Neural cell (in vitro differentiated cells): ENCODE data around the gene TMEM117.
"Not testable (repeated sequence)": the region's sequence is repeated elsewhere in the genome, so short reads cannot be mapped to it uniquely, and the experiment has no call there.

Experiments
- POLR2AphosphoS5 ChIP-seq: IDR thresholded peaks from 2 replicates; pipeline ENCODE4 v1.6.1; 2012
- SMC3 ChIP-seq: fragments of 450-650 bp; conservative IDR thresholded peaks from 2 replicates; pipeline ENCODE4 v1.6.1; 2014; ENCODE audit warnings: antibody characterized with exemption, mild to moderate bottlenecking, moderate library complexity; ENCODE audit not compliant: poor library complexity
- TF ChIP-seq, protein P1 (sequence below): fragments of 450-650 bp; IDR thresholded peaks from 2 replicates; pipeline ENCODE4 v1.5.1; 2014; ENCODE audit warnings: antibody characterized with exemption, mild to moderate bottlenecking, moderate library complexity; ENCODE audit not compliant: poor library complexity, severe bottlenecking

DNA sequence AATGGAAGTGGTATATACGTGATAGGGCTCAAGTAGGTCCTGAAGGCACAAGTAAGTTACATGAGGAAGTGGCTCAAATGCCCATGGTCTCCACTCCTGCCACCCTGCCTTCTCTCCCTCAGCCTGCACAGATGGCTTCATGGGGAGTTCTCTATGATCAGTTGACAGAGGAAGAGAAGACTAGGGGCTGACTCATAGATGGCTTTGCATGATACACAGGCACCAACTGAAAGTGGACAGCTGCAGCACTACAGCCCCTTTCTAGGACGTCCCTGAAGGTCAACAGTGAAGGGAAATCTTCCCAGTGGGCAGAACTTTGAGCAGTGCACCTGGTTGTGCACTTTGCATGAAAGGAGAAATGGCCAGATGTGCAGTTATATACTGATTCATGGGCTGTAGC is 208.6 kb downstream of the TMEM117 start:
- TF ChIP-seq, protein P1, sequence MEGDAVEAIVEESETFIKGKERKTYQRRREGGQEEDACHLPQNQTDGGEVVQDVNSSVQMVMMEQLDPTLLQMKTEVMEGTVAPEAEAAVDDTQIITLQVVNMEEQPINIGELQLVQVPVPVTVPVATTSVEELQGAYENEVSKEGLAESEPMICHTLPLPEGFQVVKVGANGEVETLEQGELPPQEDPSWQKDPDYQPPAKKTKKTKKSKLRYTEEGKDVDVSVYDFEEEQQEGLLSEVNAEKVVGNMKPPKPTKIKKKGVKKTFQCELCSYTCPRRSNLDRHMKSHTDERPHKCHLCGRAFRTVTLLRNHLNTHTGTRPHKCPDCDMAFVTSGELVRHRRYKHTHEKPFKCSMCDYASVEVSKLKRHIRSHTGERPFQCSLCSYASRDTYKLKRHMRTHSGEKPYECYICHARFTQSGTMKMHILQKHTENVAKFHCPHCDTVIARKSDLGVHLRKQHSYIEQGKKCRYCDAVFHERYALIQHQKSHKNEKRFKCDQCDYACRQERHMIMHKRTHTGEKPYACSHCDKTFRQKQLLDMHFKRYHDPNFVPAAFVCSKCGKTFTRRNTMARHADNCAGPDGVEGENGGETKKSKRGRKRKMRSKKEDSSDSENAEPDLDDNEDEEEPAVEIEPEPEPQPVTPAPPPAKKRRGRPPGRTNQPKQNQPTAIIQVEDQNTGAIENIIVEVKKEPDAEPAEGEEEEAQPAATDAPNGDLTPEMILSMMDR, result not testable (repeated sequence)
- not testable (repeated sequence) for TF ChIP-seq POLR2AphosphoS5, SMC3
